ENCODE data around the gene SALL3. TPM values are rescaled to one million over a fixed set of nuclear protein-coding genes. Genes with fewer than 3 reads are reported as not detected.
"Not testable (repeated sequence)": the region's sequence is repeated elsewhere in the genome, so short reads cannot be mapped to it uniquely, and the experiment has no call there.

Gene SALL3
- total RNA-seq, 1 donor from 2014 or later = not detected

- intact Hi-C loops (cut with micrococcal nuclease) = no loop called here
- DNase-seq = no peak
- no peak for ATAC-seq
These were observed 17.5 kb upstream of the SALL3 start for GRCh38 chr18:78962098-78962497.

GRCh38 chr18:78964727-78965126, 14.9 kb upstream of the SALL3 start:
- DNase-seq; ATAC-seq; intact Hi-C loops (cut with micrococcal nuclease): not testable (repeated sequence)

GRCh38 chr18:78965260-78965659, 14.4 kb upstream of the SALL3 start:
- no peak for ATAC-seq
- DNase-seq = no peak
- intact Hi-C loops (cut with micrococcal nuclease) = no loop called here

DNA sequence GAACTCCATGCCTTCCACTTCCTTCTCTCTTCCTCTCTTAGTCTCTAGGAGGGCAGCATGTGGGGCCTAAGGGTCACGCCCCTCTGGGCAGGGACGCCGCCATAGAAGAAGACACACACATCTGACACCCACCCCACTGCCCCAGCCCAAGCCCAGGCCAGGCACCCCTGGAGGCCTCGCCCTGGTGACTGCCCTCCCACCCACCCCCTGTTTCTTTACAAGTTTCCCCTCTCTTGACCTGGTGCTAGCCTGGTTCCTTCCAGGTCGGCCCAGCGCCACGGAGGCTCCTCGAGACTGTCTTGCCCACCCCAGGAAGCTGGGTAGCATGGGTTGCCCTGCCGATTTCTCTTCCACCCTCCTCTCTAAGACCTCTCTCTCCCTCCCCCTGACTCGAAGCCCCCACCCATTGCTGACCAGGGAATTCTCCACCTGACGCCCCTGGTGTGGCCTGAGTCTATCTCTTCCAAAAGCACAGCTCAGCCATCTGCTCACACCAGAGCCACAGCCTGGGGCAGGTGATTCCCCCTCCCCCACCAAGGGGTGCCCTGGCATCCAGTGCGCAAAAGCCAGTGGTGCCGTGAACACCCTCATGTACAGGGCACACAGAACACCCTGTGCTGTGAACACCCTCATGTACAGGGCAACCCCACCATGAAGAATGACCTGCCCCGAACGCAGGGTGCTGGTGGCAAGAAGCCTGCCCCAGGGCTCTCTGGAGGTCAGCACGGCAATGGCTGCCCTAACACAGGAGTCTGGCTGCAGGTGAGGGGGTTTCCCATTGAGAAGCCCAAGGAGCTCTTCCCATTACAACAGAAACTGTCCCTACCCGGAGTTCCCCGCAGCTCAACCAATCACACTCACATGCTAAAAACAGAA, 13.5 kb upstream of the SALL3 start:
- ATAC-seq (no peak), DNase-seq (no peak)
- intact Hi-C loops (cut with micrococcal nuclease) = no loop called here

GRCh38 chr18:78966793-78967106, 12.9 kb upstream of the SALL3 start:
- intact Hi-C loops (cut with micrococcal nuclease) = no loop called here
- DNase-seq (no peak), ATAC-seq (no peak)

DNA sequence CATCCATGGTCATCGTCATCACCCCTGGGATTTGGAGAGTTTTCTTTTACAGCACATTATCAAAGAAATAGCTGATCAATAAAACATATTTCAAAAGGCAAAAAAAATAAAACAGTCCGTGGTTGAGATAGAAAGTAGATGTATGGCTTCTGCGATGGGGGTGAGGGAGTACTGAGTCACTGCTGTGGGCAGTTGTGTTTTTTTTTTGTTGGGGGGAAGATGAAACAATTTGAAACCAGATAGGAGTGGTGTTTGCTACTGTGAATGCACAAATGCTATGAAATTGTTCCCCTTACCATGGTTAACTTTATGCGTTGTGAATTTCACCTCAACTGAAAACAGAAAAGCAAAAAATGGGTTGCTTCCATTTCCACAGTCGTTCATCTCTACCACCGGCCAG, 11.9 kb upstream of the SALL3 start:
- intact Hi-C loops (cut with micrococcal nuclease) = no loop called here
- ATAC-seq = no peak

DNA sequence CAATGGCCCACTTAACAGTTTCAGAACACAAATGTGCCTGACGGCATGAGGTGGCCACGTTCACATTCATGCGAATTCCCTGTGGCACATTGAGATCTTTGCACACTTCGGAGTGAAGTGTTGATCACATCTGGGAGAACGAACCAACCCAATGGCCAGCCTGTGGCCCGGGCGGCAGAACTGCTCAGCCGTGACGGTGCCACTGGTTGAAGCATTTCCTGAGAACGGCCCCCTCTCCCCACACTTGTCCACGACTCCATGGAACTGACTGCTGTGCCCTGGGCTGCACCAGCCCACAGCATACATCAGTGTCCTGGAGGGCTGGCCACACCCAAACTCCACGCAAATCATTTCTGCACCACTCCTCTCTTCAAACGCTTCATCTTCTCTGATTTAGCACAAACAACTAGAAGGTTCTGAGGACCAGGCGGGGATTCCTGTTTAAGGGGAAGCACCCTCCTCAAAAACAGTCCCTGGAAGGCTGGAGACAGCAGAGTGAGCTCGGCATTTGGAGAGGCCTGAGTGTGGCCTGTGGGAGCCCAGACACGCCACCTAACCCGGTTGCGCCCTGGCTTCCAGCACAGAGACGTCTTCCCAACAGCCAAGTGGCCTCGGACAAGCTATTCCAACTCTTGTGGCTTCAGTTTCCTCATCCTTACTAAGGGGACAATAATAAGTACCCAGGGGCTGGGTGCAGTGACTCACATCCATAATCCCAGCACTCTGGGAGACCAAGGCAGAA, 9.9 kb upstream of the SALL3 start:
- DNase-seq (no peak), ATAC-seq (no peak)
- intact Hi-C loops (cut with micrococcal nuclease) = no loop called here

More for the DNA sequence above, 11.9 kb upstream of the SALL3 start:
- DNase-seq = no peak

- intact Hi-C loops (cut with micrococcal nuclease) = no loop called here
- DNase-seq = no peak
- ATAC-seq = no peak
These were observed 8.8 kb upstream of the SALL3 start for GRCh38 chr18:78970774-78971333.

DNA sequence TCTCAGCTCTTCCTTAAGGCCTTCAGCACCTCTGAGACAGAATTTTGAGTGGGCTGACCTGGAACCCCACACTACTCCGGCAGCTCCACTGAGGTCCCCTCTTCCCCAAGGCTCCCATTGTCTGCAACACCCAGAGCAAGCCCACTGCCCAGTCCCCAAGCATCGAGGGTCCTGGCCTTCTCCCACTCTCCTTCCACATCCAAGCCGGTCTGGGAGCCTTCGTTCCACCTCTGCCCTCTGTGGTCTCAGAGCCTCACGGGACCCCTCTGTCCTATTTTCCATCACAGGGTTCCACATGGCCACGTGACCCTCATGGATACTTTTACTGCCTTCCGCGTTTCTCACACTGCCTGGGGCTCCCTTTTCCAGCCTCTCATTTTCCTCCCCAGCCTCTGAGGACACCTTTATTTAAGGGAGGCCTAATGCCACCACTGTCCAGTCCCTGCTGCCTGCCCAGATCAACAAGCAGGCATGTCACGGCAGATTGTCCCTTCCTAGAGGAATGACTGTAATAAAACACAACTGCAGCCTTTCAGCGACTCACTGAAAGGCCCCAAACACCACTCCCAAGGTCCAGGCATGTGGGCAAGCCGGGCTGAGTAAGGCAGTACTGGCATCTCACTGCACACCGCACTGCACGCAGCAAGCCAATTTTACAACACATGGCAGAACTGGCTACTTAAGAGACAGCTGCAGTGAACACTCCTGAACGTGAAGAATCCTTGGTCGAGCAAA, 7.9 kb upstream of the SALL3 start:
- no peak for ATAC-seq
- intact Hi-C loops (cut with micrococcal nuclease) = no loop called here
- no peak for DNase-seq

GRCh38 chr18:78972385-78972918, 7.2 kb upstream of the SALL3 start:
- ATAC-seq (no peak), DNase-seq (no peak)
- intact Hi-C loops (cut with micrococcal nuclease) = no loop called here

GRCh38 chr18:78972930-78973331, 6.7 kb upstream of the SALL3 start:
- intact Hi-C loops (cut with micrococcal nuclease) = no loop called here
- ATAC-seq = no peak
- DNase-seq = no peak

DNA sequence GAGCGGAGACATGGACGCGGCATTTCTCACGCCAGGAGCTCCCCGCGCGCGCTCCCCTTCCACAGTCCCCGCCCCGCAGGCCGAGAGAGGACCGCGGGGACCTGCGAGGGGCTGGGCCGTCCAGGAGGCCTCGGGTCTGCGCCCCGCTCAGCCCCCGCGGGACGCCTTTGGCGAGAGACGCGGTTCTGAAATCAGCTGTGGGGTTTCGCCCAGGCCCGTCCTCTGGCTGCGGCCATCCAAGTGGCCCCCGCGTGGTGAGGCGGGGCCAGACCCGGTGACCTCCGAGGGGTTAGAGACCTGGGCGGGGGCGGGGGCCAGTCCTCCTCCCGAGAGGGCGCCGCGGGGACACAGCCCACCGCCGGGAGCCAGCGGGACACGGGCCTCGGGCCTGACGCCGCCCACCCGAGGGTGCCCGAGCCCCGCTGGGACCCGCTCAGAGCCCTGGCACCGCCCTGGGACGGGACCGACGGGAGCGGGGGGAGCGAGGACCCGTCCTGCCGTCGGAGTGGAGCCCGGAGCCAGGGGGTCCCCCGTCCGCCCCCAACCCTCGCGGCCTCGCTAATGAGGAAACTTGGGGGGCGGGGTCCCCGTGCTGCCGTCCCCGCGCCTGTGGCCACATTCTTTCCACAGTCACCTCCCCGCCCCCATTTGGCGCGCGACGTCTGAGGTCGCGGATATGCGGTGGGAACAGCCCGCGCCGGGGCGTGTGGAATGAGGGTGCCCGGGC, 6.1 kb upstream of the SALL3 start:
- DNase-seq = no peak
- no peak for ATAC-seq
- intact Hi-C loops (cut with micrococcal nuclease) = no loop called here

DNA sequence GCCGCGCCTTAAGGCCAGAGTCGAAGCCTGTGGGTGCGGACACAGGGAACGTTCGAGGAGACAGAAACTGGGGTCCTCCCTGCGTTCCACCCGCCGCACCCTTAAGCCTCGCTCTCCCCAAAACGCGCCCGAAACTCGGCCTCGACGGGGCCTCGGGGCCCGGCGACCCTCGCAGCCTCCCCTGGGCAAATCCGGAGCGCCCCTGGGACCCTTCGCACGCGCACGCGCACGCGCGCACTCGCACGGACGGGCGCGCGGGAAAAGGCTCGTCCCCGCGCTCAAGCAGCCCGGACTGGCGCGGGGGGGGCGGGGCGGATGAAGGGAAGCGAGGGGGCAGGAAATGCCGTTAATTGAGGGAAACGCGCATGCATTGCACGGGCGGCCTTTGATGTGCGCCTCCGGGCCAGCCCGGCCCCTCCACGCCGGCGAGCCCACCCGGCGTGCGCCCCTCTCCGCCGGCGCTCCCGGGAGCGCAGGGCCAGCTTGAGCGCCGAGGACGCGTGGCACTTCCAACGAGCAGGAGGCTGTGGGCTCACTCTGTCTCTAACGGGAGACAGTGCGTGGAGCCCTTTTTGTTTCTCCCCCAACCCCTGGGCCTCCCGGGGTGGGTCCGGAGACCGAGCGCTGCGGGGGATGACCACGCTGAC, 5.4 kb upstream of the SALL3 start:
- no peak for DNase-seq
- intact Hi-C loops (cut with micrococcal nuclease) = no loop called here
- no peak for ATAC-seq

DNA sequence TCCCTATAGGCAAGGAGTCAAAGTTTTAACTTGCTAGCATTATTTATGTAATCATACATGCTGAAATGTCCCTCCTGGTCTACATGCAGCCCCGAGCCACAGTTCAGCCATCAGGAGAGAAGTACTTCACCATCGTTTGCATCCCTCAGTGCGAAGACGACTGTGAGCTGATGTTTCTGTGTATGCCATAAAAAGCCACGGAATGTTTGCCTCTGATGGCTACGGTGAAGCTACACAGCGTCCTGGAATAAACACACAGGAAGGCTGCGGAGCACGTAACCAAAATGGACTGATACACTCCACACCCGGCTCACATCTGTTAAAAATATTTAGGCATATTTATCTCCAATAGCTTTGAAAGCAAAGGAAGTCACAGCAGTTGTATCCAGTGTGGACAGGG, 4.3 kb upstream of the SALL3 start:
- DNase-seq (no peak), ATAC-seq (no peak)
- intact Hi-C loops (cut with micrococcal nuclease) = no loop called here

DNA sequence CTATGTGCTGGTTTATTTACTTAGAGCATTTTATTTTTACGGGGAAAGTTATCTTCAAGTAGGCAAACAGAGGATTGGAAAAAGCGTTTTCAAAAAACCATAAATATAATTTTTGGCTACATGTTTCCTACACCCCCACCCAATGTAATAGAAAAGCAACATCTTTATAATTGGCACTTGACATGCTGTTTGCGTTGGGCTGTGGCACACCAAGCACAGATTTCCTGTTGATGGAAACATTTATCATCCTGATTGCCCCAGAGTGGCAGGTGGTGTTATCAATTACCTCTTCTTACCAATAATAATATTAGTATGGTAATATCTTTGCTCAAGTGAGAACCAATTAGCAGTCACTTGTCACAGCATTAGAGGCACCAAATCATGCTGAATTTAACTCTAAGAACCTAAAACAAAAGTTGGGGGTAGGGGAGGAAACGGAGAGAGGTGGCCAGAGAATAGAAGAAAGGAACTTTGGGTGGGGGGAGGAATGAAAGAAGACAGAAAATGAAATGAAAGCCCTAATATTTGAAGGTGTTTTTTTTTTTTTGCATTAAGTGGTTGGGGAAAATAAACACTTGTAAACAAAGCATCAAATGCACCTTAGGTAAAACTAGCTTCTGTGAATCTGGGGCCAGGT, 3.8 kb upstream of the SALL3 start:
- intact Hi-C loops (cut with micrococcal nuclease) = no loop called here
- DNase-seq = no peak
- ATAC-seq = no peak

- ATAC-seq (no peak), DNase-seq (no peak)
- intact Hi-C loops (cut with micrococcal nuclease) = no loop called here
These were observed 2.6 kb upstream of the SALL3 start for GRCh38 chr18:78976765-78977636.

Measured in left ventricle myocardium superior (tissue), 1 donor.